Measurements from ENCODE around the gene MRPL39. TPM values are rescaled to one million over a fixed set of nuclear protein-coding genes. Genes with fewer than 3 reads are reported as not detected.

MRPL39 gene
- total and polyA plus RNA-seq, 9 of the 15 experiments (the other 6 are each of a cell fraction or from before 2014, with no cell fraction given), result 65.4 to 247 (median 105) TPM

DNA sequence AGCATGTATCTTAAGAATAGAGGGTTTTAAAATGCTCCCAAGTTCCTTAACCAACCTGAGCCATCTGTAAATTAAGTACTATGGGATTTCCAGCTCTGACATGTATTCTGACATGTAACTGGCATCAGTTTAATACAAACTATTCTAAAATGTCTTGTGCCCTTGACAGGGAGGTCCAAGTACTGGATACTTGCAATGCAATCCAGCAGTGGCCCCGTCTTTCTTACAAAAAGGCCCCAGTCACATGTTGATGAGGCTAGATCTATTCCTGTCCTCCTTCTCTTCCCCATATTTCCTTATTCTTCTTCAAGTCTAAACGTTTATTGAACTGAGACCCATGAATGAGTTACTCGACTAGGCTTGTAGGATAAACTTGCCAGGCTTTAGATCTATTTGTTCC, 46.4 kb downstream of the MRPL39 start (continued):
- TF ChIP-seq ZNF668 (CRISPR knock-in tag; IDR thresholded peaks at IDR 0.05) (no peak), MEF2A (IDR thresholded peaks at IDR 0.05; ENCODE audit: control insufficient read depth, low read depth, low read length) (no peak), FOXK2 (conservative IDR thresholded peaks at IDR 0.05 in 1 of 2, IDR thresholded peaks at IDR 0.05 in 1 of 2; ENCODE audit: low read depth in 2 of 2) (no peak), ADNP (tag; IDR thresholded peaks at IDR 0.05) (no peak)
- TF ChIP-seq, protein P1, sequence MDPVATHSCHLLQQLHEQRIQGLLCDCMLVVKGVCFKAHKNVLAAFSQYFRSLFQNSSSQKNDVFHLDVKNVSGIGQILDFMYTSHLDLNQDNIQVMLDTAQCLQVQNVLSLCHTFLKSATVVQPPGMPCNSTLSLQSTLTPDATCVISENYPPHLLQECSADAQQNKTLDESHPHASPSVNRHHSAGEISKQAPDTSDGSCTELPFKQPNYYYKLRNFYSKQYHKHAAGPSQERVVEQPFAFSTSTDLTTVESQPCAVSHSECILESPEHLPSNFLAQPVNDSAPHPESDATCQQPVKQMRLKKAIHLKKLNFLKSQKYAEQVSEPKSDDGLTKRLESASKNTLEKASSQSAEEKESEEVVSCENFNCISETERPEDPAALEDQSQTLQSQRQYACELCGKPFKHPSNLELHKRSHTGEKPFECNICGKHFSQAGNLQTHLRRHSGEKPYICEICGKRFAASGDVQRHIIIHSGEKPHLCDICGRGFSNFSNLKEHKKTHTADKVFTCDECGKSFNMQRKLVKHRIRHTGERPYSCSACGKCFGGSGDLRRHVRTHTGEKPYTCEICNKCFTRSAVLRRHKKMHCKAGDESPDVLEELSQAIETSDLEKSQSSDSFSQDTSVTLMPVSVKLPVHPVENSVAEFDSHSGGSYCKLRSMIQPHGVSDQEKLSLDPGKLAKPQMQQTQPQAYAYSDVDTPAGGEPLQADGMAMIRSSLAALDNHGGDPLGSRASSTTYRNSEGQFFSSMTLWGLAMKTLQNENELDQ (CRISPR knock-in tag; IDR thresholded peaks at IDR 0.05; ENCODE audit: borderline replicate concordance), result no peak

DNA sequence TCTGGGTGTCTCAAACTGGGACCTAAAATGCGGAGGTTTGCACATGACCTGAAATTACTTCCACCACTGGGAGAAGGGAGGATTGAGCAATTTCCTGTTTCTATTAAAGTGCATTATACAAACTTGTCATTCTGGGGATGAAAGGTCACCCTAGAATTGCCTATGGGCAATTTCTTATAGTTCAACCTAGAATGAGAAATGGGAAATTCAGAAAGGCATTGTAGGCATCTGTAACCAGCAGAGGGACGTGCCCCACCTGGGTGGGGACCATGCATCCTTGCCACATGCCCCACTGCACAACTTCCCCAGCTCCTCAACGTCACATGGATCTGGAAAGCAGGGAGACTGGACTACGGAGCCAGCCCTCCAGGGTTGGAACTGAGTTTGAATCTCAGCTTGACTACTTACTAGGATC, 47.0 kb downstream of the MRPL39 start:
- Histone ChIP-seq H3K27ac (ENCODE audit: extremely low read depth, low read depth, low read length) (no peak overlapping the region), H3K4me1 (replicated peaks in 1 of 2; ENCODE audit: control insufficient read depth in 2 of 2, insufficient read depth in 2 of 2, low read length in 2 of 2) (no peaks in the 10 kb centered on the region), H2AFZ (ENCODE audit: low read depth, low read length) (no peak overlapping the region), H3K79me2 (ENCODE audit: control insufficient read depth, insufficient read depth, low read length) (no peaks in the 10 kb centered on the region), H3K9ac (ENCODE audit: insufficient read depth in 1 of 2, low read depth in 2 of 2, low read length in 2 of 2) (no peak overlapping the region), H4K20me1 (replicated peaks; ENCODE audit: control insufficient read depth, insufficient read depth, low read length) (no peaks in the 10 kb centered on the region), H3K27me3 (ENCODE audit: control insufficient read depth in 2 of 2, insufficient read depth in 2 of 2, low read length in 2 of 2) (no peaks in the 10 kb centered on the region), H3K4me2 (ENCODE audit: insufficient read depth, low read length) (no peak overlapping the region), H3K4me3 (no peak overlapping the region), H3K9me3 (replicated peaks; ENCODE audit: control insufficient read depth, insufficient read depth, low read depth, low read length) (no peaks in the 10 kb centered on the region), H3K36me3 (ENCODE audit: control insufficient read depth, insufficient read depth, low read length) (no peaks in the 10 kb centered on the region), H3K9me1 (ENCODE audit: control insufficient read depth, insufficient read depth, low read length) (no peaks in the 10 kb centered on the region)
- POLR2A ChIA-PET, result interaction anchor here (0.6 kb wide), 1 partner anchor 301 kb away, joined by 3 read pairs; no protein-coding TSS in a partner anchor
- in situ Hi-C loops (cut with MboI), result no loop called here
- no TSS peak for BruUV-seq (replicated peaks)
- DNase-seq (ENCODE audit: extremely low read depth in 1 of 4, low spot score in 3 of 4) (no peak), ATAC-seq (no peak), FAIRE-seq (no peak)
- intact Hi-C loops (cut with micrococcal nuclease), result no loop called here
- 14% methylated on average over 4 of the region's 4 CpGs for WGBS (ENCODE audit: insufficient coverage, low coverage, missing lambda C conversion rate)
- CTCF ChIA-PET (ENCODE audit: low intra/inter-chr PET ratio), result no interaction called here
- TF ChIP-seq MAFF (IDR thresholded peaks at IDR 0.05; ENCODE audit: low read length) (no peak), MAZ (CRISPR knock-in tag; conservative IDR thresholded peaks at IDR 0.05 in 1 of 2, IDR thresholded peaks at IDR 0.05 in 1 of 2) (no peak), CCNT2 (IDR thresholded peaks at IDR 0.05; ENCODE audit: borderline replicate concordance, extremely low read depth, insufficient read length, low read depth, low read length) (no peak), ZNF253 (CRISPR knock-in tag; conservative IDR thresholded peaks at IDR 0.05) (no peak), ZFP30 (CRISPR knock-in tag; IDR thresholded peaks at IDR 0.05; ENCODE audit: borderline replicate concordance) (no peak), CAMTA2 (CRISPR knock-in tag; conservative IDR thresholded peaks at IDR 0.05) (no peak)
- TF ChIP-seq, protein P2, sequence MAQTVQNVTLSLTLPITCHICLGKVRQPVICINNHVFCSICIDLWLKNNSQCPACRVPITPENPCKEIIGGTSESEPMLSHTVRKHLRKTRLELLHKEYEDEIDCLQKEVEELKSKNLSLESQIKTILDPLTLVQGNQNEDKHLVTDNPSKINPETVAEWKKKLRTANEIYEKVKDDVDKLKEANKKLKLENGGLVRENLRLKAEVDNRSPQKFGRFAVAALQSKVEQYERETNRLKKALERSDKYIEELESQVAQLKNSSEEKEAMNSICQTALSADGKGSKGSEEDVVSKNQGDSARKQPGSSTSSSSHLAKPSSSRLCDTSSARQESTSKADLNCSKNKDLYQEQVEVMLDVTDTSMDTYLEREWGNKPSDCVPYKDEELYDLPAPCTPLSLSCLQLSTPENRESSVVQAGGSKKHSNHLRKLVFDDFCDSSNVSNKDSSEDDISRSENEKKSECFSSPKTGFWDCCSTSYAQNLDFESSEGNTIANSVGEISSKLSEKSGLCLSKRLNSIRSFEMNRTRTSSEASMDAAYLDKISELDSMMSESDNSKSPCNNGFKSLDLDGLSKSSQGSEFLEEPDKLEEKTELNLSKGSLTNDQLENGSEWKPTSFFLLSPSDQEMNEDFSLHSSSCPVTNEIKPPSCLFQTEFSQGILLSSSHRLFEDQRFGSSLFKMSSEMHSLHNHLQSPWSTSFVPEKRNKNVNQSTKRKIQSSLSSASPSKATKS (CRISPR knock-in tag; IDR thresholded peaks at IDR 0.05), result no peak
